WI38 (cell line): Measurements from ENCODE around the gene LCN6.
"Not testable (repeated sequence)": the region's sequence is repeated elsewhere in the genome, so short reads cannot be mapped to it uniquely, and the experiment has no call there.

ENCODE experiments used
- H3K4me3 ChIP-seq: 2 replicates; pipeline ENCODE4 v1.5.1; 2011; ENCODE audit warnings: low read depth, mild to moderate bottlenecking, control low read depth, low read length
- CTCF ChIP-seq: IDR thresholded peaks from 2 replicates; pipeline ENCODE4 v1.5.1; 2012; ENCODE audit warnings: low read depth, mild to moderate bottlenecking, control low read depth, low read length

Gene LCN6

GRCh38 chr9:136791516-136792276 is 43.4 kb upstream of the LCN6 start:
- TF ChIP-seq CTCF: peak; percentile 98
- peak overlapping the region; percentile 85 for H3K4me3 ChIP-seq

- no peak for TF ChIP-seq CTCF
- H3K4me3 ChIP-seq: peak within 1 kb of the TSS; percentile 85
These were observed 42.6 kb upstream of the LCN6 start, which contains the start of gene TMEM141 for GRCh38 chr9:136790640-136791515. TMEM141 (plus strand) TSS chr9:136791344; CDS start chr9:136791371, 27 bp downstream.

GRCh38 chr9:136789523-136789937 is 41.2 kb upstream of the LCN6 start:
- H3K4me3 ChIP-seq: no peak overlapping the region
- TF ChIP-seq CTCF: no peak

GRCh38 chr9:136788644-136789522 is 40.6 kb upstream of the LCN6 start:
- not testable (repeated sequence) for H3K4me3 ChIP-seq

GRCh38 chr9:136787690-136788400 is 39.5 kb upstream of the LCN6 start:
- peak; percentile 64 for TF ChIP-seq CTCF
- H3K4me3 ChIP-seq: no peak overlapping the region

- not testable (repeated sequence) for H3K4me3 ChIP-seq
These were observed 38.7 kb upstream of the LCN6 start for GRCh38 chr9:136786983-136787382.

- TF ChIP-seq CTCF: no peak
- no peak overlapping the region for H3K4me3 ChIP-seq
These were observed 38.1 kb upstream of the LCN6 start for GRCh38 chr9:136786451-136786850.

- not testable (repeated sequence) for H3K4me3 ChIP-seq
These were observed 37.4 kb upstream of the LCN6 start for GRCh38 chr9:136785565-136786355.
